GM12878 (cell line): ENCODE data around the gene MYO7A.

Experiments used
- CEBPB ChIP-seq, 2 experiments: fragments of 150-350 bp in 1 of 2; IDR thresholded peaks; 2 replicates each; pipeline ENCODE4 v1.6.1; 2012 to 2014; ENCODE audit warnings: low read depth in 2 of 2, low read length in 2 of 2, borderline replicate concordance in 1 of 2, inconsistent platforms in 1 of 2
- CTCF ChIP-seq, 3 experiments: IDR thresholded peaks in 2 of 3; conservative IDR thresholded peaks in 1 of 3; 2 replicates each; pipeline ENCODE4 v1.5.1; 2011; ENCODE audit warnings: low read depth in 3 of 3, low read length in 3 of 3, mild to moderate bottlenecking in 3 of 3, control low read depth in 2 of 3, moderate library complexity in 2 of 3, inconsistent platforms in 1 of 3, mixed read lengths in 1 of 3; ENCODE audit not compliant: control insufficient read depth in 2 of 3, insufficient read depth in 1 of 3; ENCODE audit errors: extremely low read depth in 1 of 3
- IRF3 ChIP-seq: fragments of 450-650 bp; IDR thresholded peaks from 2 replicates; pipeline ENCODE4 v1.6.1; 2014; ENCODE audit warnings: mild to moderate bottlenecking
- IRF4 ChIP-seq: IDR thresholded peaks from 2 replicates; pipeline ENCODE4 v1.6.1; 2011; ENCODE audit warnings: low read depth, low read length
- JUND ChIP-seq: IDR thresholded peaks from 2 replicates; pipeline ENCODE4 v1.6.1; 2012; ENCODE audit warnings: low read depth, mild to moderate bottlenecking, low read length, improper control_type of control experiment, moderate library complexity
- MXI1 ChIP-seq: fragments of 150-350 bp; IDR thresholded peaks from 2 replicates; pipeline ENCODE4 v1.6.1; 2011; ENCODE audit warnings: low read depth, mild to moderate bottlenecking, inconsistent platforms, low read length, improper control_type of control experiment
- REST ChIP-seq: IDR thresholded peaks from 2 replicates; pipeline ENCODE4 v1.6.1; 2012; ENCODE audit warnings: mild to moderate bottlenecking, low read depth, low read length
- SMC3 ChIP-seq: IDR thresholded peaks from 2 replicates; pipeline ENCODE4 v1.6.1; 2011; ENCODE audit warnings: low read length, improper control_type of control experiment, borderline replicate concordance
- TAF1 ChIP-seq: IDR thresholded peaks from 2 replicates; pipeline ENCODE4 v1.6.1; 2011; ENCODE audit warnings: mild to moderate bottlenecking, low read depth, low read length, borderline replicate concordance
- TCF12 ChIP-seq: IDR thresholded peaks from 2 replicates; pipeline ENCODE4 v1.6.1; 2011; ENCODE audit warnings: low read depth, mild to moderate bottlenecking, low read length
- USF2 ChIP-seq: IDR thresholded peaks from 2 replicates; pipeline ENCODE4 v1.6.1; 2011; ENCODE audit warnings: low read depth, low read length, improper control_type of control experiment, borderline replicate concordance
- ZBTB11 ChIP-seq: fragments of 450-650 bp; formaldehyde crosslinking; IDR thresholded peaks from 2 replicates; pipeline ENCODE4 v1.5.0; 2022; ENCODE audit warnings: mild to moderate bottlenecking, missing genetic modification characterization
- ZBTB40 ChIP-seq: fragments of 450-650 bp; IDR thresholded peaks from 2 replicates; pipeline ENCODE4 v1.6.1; 2016; ENCODE audit warnings: mild to moderate bottlenecking, moderate library complexity, borderline replicate concordance

- no peak for TF ChIP-seq USF2
- no peak for TF ChIP-seq JUND
- no peak for TF ChIP-seq ZBTB40
- no peak for TF ChIP-seq SMC3
- no peak for TF ChIP-seq ZBTB11 (CRISPR knock-in tag)
- no peak for TF ChIP-seq CTCF (IDR thresholded peaks at IDR 0.05 in 2 of 3, conservative IDR thresholded peaks at IDR 0.05 in 1 of 3; ENCODE audit: control insufficient read depth in 2 of 3, extremely low read depth in 1 of 3, insufficient read depth in 1 of 3, low read depth in 3 of 3, low read length in 3 of 3)
- TF ChIP-seq IRF4: no peak
- TF ChIP-seq CEBPB (IDR thresholded peaks at IDR 0.05; ENCODE audit: borderline replicate concordance in 1 of 2, low read depth in 2 of 2, low read length in 2 of 2): no peak
- no peak for TF ChIP-seq MXI1
- TF ChIP-seq REST: no peak
- TF ChIP-seq IRF3: no peak
- no peak for TF ChIP-seq TCF12
- no peak for TF ChIP-seq TAF1
Measured at GRCh38 chr11:77188633-77189491, 60.8 kb downstream of the MYO7A start.
